HTR-8/SVneo (cell line): Measurements from ENCODE around the gene NFATC2IP.
"Not testable (repeated sequence)": the region's sequence is repeated elsewhere in the genome, so short reads cannot be mapped to it uniquely, and the experiment has no call there.

ENCODE experiments used
- DNase-seq: peaks from one replicate; pipeline ENCODE4 v3.0.0; 2011; ENCODE audit warnings: low spot score, mixed read lengths; ENCODE audit not compliant: insufficient read length
- FAIRE-seq: peaks from 2 replicates; lab custom pipeline; 2011; peaks lifted over from hg19 to GRCh38; lab: Jason Lieb, UNC

The NFATC2IP gene

DNA sequence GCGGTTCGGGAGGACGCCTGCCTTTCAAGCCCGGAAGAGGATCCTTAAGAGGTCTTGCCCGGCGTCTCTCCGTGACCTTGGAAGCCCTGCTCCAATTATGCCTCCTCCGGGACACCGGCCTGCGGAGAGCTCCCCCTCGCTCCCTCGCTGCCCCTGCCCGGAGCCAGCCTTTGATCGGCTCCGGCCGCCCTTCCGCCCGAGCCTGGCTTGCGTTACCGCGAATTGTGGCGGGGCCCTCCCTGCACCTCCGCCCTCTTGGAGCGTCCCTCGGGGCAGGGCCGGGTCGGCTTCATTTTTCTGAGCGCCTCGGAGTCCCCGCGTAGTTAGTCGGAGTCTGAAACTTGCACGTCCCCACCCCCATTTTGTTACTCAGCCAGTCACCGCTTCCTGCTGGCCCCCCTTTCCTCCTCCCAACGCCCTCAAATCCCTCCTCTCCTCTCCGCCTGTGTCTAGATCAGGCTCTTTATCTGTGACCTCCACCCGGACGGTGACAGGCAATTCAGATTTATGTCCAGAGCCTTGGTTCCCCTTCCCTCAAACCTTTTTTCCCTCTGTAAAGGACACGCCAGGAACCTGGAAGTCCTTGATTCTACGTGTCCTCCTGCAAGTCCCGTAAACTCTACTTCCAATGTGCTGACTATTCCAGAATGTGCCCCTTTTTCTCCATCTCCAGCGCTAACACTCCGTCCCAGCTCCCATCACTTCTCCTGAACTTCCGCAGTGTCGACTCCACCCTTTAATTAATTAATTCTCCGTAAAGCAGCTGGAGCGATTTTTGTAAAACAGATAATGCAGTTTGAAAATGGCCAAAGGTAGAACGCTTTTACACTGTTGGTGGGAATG, 25.1 kb upstream of the NFATC2IP start:
- DNase-seq: peak; percentile 70

GRCh38 chr16:28926284-28926683, 24.5 kb upstream of the NFATC2IP start:
- not testable (repeated sequence) for FAIRE-seq, DNase-seq

More for the DNA sequence above, 25.1 kb upstream of the NFATC2IP start:
- FAIRE-seq: no peak

- FAIRE-seq: no peak
- DNase-seq: no peak
Measured at GRCh38 chr16:28927815-28928214, 22.9 kb upstream of the NFATC2IP start.

DNA sequence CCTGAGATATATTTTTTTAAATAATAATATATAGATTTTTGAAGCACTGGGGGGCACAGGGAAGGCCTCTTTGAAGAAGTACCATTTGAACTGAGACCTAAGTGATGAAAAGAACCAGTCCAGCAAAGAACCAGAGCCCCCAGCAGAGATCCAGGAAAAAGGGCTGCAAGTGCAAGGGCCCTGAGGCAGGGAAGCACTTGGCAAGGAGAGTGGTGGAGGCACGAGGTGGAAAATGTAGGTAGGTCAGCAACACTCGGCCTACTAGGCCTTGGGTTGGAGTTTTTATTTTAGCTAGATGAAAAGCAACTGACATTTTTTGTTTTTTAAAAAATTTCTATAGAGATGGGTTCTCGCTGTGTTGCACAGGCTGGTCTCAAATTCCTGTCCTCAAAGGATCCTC, 20.5 kb upstream of the NFATC2IP start:
- FAIRE-seq (no peak), DNase-seq (no peak)

GRCh38 chr16:28930652-28931051, 20.1 kb upstream of the NFATC2IP start:
- DNase-seq (no peak), FAIRE-seq (no peak)

DNA sequence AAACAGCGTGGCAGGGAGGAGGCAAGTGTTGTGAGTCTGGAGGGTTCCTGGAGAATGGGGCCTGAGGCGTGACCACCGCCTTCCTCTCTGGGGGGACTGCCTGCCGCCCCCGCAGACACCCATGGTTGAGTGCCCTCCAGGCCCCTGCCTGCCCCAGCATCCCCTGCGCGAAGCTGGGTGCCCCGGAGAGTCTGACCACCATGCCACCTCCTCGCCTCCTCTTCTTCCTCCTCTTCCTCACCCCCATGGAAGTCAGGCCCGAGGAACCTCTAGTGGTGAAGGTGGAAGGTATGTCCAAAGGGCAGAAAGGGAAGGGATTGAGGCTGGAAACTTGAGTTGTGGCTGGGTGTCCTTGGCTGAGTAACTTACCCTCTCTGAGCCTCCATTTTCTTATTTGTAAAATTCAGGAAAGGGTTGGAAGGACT, 18.9 kb upstream of the NFATC2IP start, which contains the start of gene CD19:
Gene CD19 (plus strand): TSS at position 171 of the 425 bp plus-strand sequence. CDS start 30 bp downstream, at position 201.
- no peak for FAIRE-seq
- DNase-seq: no peak

GRCh38 chr16:28932339-28933141, 18.2 kb upstream of the NFATC2IP start:
- FAIRE-seq (no peak), DNase-seq (no peak)

DNA sequence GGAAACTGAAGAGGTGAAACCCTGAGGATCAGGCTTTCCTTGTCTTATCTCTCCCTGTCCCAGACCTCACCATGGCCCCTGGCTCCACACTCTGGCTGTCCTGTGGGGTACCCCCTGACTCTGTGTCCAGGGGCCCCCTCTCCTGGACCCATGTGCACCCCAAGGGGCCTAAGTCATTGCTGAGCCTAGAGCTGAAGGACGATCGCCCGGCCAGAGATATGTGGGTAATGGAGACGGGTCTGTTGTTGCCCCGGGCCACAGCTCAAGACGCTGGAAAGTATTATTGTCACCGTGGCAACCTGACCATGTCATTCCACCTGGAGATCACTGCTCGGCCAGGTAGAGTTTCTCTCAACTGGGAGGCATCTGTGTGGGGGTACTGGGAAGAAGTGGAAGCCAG, 17.6 kb upstream of the NFATC2IP start:
- no peak for DNase-seq
- no peak for FAIRE-seq

DNA sequence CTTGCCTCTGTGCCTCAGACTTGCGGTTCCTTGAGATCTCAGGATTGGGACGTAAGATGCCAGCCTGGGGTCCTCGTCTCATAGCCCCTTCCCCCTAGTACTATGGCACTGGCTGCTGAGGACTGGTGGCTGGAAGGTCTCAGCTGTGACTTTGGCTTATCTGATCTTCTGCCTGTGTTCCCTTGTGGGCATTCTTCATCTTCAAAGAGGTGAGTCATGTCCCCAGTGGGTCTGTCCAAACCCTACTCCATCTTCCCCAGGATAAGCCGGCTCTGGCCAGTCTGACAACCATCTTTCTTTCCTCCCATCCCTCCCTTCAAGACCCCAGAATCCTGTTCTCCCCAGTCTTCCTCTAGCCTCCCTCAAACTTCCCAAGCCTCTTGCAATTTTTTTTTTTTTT, 15.4 kb upstream of the NFATC2IP start:
- DNase-seq (no peak), FAIRE-seq (no peak)

DNA sequence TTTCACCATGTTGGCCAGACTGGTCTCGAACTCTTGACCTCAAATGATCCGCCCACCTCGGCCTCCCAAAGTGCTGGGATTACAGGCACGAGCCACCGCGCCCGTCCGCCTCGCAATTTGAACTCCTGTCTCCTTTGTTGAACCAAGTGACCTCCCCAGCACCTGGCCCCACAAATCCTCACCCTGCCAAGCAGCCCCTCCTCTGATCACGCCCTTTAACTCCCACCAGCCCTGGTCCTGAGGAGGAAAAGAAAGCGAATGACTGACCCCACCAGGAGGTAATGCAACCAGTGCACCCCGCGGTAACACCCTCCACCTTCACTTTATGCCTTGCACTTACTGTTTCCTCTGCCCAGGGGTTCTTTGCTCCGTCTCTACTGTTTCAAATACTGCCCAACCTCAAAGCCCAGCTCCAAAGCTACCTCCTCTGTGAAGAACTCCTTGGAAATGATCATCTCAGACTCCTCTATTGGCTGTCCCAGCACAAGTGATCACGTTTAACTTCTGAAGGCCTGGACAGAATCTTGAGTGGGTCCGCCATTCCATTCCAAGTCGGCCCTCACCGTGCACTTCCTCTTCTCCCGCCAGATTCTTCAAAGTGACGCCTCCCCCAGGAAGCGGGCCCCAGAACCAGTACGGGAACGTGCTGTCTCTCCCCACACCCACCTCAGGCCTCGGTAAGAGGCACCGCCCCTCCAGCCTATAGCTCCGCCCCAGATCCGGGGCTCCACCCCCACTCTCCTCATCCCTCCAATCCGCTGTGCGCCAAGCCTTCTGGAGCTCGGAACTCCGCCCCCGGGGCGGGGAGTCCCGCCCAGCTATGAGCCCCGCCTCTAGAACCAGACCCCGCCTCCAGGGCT, 14.6 kb upstream of the NFATC2IP start:
- no peak for DNase-seq
- no peak for FAIRE-seq

DNA sequence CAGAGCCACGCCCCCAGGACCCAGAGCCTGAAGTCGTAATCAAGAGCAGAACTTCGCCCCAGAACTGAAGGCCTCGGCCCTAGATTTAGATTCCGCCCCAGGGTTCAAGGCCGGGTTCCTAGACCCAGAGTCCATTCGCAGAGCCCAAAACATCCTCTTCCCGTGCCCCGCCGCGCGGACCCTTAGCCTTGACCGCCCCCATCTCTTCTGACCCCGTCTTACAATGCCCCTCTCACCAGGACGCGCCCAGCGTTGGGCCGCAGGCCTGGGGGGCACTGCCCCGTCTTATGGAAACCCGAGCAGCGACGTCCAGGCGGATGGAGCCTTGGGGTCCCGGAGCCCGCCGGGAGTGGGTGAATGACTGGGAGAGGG, 14.0 kb upstream of the NFATC2IP start:
- no peak for FAIRE-seq
- no peak for DNase-seq

DNA sequence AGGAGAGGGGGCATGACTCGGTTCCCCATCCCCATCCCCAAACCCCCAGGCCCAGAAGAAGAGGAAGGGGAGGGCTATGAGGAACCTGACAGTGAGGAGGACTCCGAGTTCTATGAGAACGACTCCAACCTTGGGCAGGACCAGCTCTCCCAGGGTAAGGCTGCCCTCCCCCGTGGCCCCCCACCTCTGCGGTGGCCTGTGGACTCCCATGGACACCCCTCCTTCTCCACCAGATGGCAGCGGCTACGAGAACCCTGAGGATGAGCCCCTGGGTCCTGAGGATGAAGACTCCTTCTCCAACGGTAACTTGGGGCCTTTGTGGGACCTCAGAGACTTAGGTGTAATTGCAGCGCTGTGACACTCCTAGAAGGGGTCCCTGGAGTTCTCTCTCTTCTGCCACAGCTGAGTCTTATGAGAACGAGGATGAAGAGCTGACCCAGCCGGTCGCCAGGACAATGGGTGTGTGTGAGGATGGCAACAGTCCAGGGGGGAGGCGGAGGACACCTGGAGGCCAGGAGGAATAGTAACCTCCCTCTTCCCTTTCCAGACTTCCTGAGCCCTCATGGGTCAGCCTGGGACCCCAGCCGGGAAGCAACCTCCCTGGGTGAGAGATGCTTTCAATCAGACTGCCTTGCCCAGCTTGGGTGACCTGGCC, 13.4 kb upstream of the NFATC2IP start:
- DNase-seq: no peak
- no peak for FAIRE-seq

DNA sequence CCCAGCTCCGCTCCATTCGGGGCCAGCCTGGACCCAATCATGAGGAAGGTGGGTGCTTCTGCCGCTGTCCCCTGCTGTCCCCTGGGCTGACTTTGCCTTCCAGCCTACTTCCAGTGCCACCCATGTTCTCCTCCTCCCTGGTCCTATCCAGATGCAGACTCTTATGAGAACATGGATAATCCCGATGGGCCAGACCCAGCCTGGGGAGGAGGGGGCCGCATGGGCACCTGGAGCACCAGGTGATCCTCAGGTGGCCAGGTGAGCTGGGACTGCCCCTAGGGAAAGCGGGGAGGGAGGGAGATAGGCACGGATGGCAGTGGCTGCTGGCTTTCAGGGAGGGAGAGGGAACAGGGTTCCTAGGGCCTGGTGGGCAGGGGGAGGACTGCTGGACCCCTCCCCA, 12.0 kb upstream of the NFATC2IP start:
- FAIRE-seq (no peak), DNase-seq (no peak)

DNA sequence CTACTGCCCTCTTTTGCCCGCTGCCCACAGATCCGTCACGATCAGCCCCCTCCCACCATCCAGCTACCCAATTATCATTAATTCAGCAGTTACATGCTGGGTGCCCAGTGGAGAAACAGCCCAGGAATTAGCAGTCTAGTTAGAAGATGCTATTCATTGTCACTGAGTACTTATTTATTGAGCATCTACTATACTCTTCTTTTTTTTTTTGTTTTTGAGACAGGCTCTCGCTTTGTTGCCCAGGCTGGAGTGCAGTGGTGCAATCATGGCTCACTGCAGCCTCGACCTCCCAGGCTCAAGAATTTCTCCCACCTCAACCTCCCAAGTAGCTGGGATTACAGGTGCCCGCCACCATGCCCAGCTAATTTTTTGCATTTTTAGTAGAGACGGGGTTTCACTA, 10.9 kb upstream of the NFATC2IP start:
- not testable (repeated sequence) for FAIRE-seq, DNase-seq

GRCh38 chr16:28943281-28943680, 7.5 kb upstream of the NFATC2IP start:
- no peak for FAIRE-seq
- DNase-seq: no peak

- DNase-seq (no peak), FAIRE-seq (no peak)
Measured at GRCh38 chr16:28946681-28947080, 4.1 kb upstream of the NFATC2IP start.

- FAIRE-seq (no peak), DNase-seq (no peak)
Measured at GRCh38 chr16:28951410-28951943, 740 bp downstream of the NFATC2IP start.

- DNase-seq (no peak), FAIRE-seq (no peak)
Measured at GRCh38 chr16:28958216-28958615, 7.5 kb downstream of the NFATC2IP start.

DNA sequence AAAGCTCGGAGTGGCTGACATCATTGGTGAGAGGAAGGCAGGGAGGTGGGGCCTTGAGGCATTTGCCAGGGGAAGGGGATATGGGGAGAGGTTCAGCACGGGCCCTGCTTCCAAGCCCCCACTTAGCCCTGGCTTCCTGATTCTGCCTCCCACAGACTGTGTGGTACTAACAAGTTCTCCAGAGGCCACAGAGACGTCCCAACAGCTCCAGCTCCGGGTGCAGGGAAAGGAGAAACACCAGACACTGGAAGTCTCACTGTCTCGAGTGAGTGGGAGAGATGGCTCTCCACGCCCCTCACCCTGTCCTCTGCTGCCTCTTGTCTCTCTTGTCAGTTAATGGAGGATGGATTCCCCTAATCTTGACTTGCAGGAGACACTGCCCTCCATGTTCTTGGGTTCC, 8.1 kb downstream of the NFATC2IP start:
- FAIRE-seq: no peak
- DNase-seq: no peak

GRCh38 chr16:28964072-28964471, 13.3 kb downstream of the NFATC2IP start:
- FAIRE-seq (no peak), DNase-seq (no peak)
